ENCODE measurements around the gene AHR.
"Not testable (repeated sequence)": the region's sequence is repeated elsewhere in the genome, so short reads cannot be mapped to it uniquely, and the experiment has no call there.

The AHR gene

DNA sequence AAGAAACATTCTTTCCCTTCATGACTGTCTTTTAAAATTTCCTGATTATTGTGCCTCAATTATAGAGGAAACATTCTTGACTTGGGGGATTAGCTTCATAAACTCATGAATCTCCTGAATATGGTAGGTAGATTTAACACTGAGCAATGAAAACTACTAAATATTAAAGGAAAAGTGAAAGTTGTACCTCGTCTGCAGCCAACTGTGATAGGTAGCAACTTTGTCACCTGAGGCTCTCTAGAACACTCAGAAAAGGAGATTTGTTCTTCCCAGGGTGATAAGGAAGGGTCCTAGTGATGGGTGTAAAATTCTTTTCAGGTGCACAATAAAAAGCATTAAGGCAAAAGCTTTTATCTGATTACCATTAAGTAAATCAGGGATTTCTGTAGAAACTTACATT is 78.1 kb downstream of the AHR start:
- DNase-seq (ENCODE audit: low read depth, low spot score) = no peak

DNA sequence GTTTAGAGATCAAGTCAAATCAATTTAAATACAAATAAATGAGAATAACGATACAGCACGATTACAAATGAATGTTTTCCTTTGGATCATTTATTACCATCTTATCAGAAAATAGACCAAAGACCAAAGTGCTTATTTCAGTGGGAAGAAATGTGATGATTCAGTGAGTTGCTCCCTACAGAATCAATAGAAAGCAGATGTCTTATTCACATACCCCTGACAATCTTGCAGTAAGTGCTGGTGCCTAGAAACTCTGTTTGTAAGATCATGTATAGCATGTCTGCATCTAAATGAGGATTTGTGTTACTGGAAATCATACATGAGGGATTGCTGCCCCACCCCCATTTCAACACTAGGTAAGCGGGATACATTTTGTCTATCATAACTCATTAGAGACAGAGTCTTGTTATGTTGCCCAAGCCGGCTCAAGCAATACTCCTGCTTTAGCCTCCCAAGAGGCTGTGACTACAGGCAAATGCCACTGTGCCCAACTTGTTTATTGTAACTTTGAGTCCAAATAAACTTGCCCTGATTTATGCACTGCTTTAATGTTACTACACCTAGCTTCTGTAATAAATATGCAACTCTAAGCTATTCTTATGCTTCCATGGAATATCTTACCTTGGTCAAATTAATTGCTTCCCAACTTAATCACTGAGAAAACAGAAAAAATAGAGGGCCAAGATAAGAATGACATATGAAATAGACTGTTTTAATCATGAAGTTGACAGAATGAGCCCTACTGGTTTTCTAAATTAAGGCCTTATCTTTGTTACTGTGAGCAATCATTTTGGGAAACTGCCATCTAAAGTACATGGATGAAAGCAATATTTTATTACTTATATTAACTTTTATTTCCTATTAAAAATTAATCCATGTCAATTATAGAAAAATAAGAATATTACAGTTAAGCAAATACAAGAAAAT is 82.5 kb downstream of the AHR start:
- DNase-seq (ENCODE audit: low read depth, low spot score) = no peak

DNA sequence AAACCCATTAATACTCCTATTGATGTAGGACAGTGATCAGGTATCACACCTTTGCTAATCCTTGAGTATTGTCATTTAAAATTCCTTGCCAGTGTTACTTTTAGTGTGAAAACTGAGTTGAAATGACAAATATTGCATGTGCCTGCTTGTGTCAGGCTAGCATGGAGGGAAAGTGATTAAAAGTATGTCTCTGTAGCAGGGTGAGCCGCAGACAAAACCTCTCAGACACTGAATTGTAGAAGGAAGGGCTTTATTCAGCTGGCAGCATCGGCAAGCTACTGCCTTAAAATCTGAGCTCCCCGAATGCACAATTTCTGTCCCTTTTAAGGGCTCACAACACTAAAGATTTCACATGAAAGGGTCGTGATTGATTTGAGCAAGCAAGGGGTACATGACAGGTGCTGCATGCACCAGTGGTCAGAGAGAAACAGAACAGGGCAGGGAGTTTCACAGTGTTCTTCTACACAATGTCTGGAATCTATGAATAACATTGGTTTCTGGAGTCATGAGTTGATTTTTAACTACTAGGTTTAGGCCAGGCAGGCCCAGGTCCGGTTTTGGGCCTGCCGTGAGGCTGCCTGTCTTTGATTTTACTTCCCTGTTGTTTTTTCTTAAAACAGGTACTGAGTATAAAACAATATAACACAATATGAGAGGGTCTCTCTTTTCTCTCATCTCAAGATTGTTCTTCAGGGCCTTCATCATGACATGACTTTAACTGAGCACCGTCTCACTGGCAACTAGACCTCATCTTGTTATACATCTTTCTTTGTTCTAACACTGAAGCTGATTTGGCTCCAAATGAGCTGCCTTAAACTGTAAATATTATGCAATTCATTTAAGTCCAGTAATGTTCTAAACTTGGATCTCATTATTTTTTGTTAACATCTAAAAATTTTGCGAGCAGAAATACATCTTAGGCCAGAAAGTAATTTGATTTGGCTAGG is 84.2 kb downstream of the AHR start:
- not testable (repeated sequence) for DNase-seq (ENCODE audit: low read depth, low spot score)

DNA sequence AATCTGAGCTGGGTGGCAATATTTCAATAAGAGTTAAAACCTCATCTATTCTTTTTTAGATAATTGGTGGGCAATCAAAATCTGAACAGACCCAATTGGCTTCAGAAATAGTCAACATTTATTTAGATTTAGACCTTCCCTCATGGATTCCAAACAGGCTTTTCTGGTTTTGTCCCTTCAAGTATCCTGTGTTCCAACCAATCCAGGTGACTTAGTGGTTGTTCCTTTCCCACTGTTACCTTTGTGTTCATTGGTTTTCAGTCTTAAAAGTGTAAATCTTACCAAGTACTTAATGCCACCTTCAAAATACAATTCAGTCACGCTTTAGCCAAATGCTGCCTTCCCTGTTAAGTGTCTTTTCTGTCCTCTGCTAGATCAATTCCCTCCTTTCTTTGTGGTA is 85.9 kb downstream of the AHR start:
- DNase-seq (ENCODE audit: low read depth, low spot score) = no peak

DNA sequence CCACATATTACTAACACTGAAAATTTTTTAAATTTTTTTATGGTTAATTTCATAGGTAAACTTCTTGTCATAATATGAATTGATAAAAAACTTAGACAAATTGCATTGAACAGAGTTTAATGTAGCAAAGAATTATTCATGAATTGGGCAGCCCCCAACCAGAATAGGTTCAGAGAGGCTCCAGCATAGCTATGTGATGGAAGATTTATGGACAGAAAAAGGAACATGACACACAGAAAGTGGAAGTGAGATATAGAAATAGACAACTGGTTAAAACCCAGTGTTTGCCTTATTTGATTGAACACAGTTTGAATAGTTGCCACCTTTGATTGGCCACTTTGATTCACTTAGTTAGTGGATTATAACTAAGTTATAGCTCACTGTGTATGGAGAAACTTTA is 87.2 kb downstream of the AHR start:
- DNase-seq (ENCODE audit: low read depth, low spot score) = no peak

DNA sequence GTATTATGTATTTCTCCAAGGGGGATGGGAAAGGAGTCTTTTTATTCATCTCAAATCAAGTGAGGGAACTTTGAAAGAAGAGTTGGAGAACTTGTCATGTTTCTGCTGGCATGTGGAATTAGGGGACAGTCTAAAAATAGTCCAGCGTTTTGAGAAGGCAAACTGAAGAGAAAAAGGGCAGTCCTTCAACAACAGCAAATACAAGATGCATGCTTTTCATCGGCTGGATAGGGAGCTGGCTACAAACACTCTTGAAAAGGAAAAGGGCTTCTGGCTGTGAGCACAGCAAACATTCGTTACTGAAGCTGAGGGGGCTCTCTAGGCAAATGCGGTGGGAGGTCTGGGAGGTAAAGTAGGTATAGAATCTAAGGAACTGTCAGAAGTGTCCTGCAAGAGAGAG is 91.9 kb downstream of the AHR start:
- no peak for DNase-seq (ENCODE audit: low read depth, low spot score)

DNA sequence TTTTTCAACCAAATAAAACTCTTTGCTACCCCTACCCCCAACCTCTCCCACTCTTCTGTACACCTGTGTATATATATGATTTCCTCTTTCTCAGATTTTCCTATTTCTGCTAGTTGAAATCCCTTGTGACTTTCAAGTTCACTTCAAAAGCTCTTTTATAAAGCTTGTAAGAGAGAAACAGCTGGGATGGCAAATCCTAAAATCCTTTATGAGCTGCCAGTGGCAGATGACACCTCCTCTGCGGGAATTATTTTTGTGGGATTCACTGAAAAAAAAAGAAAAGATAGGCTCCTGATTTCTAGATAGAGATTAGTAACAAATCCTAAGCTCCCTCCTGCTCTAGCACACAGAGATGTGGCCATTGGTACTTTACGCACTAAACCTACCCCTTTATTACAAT is 92.9 kb downstream of the AHR start:
- DNase-seq (ENCODE audit: low read depth, low spot score) = no peak

DNA sequence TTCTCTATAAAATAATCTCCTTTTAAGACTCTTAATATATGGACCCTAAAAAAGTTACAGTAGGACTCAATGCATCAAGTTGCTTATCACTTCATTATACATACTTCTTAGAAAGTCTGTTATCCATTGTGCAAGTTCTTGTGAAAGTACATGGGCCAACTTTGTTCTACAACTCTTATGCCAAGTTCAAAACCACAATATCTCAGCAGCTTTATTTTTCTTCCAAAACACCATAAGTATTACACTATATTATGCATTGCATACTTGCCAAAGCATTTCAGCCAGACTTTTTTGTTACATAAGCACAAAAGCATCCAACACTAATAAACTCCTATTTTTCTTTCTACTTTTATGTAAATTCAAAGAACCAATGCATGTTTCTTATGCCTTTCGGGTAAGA is 94.4 kb downstream of the AHR start:
- DNase-seq (ENCODE audit: low read depth, low spot score) = no peak

DNA sequence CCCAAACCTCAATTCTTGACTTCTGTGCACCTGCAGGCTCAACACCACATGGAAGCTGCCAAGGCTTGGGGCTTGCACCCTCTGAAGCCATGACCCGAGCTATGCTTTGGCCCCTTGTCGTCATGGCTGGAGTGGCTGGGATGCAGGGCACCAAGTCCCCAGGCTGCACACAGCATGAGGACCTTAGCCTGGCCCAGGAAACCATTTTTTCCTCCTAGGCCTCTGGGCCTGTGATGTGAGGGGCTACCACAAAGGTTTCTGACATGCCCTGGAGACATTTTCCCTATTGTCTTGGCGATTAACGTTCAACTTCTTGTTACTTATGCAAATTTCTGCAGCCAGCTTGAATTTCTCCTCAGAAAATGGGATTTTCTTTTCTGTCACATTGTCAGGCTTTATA is 96.1 kb downstream of the AHR start:
- DNase-seq (ENCODE audit: low read depth, low spot score) = not testable (repeated sequence)
